Hepatocyte (in vitro differentiated cells): Measurements from ENCODE around the gene RAD9A.

Source experiments
- EZH2 ChIP-seq: fragments of 200-600 bp; sonication (generic); IDR thresholded peaks from 2 replicates; pipeline ENCODE4 v1.6.1; 2016; ENCODE audit warnings: antibody characterized with exemption, mild to moderate bottlenecking, borderline replicate concordance
- EZH2phosphoT487 ChIP-seq: fragments of 200-600 bp; sonication (generic); IDR thresholded peaks from one replicate; pipeline ENCODE4 v1.6.1; 2018; ENCODE audit warnings: antibody characterized with exemption, mild to moderate bottlenecking, low read depth, moderate library complexity; ENCODE audit not compliant: unreplicated experiment, severe bottlenecking
- TF ChIP-seq, protein P1 (sequence below): fragments of 200-600 bp; sonication (generic); IDR thresholded peaks from 2 replicates; pipeline ENCODE4 v1.5.1; 2016; ENCODE audit warnings: antibody characterized with exemption, mild to moderate bottlenecking; ENCODE audit not compliant: poor library complexity

- TF ChIP-seq, protein P1, sequence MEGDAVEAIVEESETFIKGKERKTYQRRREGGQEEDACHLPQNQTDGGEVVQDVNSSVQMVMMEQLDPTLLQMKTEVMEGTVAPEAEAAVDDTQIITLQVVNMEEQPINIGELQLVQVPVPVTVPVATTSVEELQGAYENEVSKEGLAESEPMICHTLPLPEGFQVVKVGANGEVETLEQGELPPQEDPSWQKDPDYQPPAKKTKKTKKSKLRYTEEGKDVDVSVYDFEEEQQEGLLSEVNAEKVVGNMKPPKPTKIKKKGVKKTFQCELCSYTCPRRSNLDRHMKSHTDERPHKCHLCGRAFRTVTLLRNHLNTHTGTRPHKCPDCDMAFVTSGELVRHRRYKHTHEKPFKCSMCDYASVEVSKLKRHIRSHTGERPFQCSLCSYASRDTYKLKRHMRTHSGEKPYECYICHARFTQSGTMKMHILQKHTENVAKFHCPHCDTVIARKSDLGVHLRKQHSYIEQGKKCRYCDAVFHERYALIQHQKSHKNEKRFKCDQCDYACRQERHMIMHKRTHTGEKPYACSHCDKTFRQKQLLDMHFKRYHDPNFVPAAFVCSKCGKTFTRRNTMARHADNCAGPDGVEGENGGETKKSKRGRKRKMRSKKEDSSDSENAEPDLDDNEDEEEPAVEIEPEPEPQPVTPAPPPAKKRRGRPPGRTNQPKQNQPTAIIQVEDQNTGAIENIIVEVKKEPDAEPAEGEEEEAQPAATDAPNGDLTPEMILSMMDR: no peak
- no peak for TF ChIP-seq EZH2
- no peak for TF ChIP-seq EZH2phosphoT487
These were observed 15.9 kb downstream of the RAD9A start for GRCh38 chr11:67407688-67408163.
